NCI-H1092 (cell line): ENCODE data around the gene ZG16B.

ENCODE experiments used
- DNase-seq: peaks from one replicate; lab custom pipeline; 2025; lab: John Stamatoyannopoulos, UW

The ZG16B gene

DNA sequence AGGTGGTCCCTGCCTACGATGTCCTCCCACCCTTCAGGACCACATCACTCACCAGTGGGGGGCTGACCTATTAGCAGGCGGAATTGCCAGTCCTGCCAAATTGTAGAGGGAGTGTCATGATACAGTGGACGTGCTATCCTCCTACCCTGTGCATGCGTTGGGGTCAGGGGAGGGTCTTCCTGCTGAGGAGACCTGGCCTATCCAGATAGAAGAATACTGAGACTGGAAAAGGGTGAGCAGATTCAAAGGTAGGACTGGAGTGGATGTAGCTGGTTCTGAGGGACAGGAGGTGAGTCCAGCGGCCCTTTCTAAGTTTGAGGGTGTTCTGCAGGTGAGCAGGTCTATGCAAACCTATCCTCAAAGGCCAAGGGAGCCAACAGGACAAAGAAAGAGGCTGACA is 23.8 kb upstream of the ZG16B start:
- DNase-seq: no peak

DNA sequence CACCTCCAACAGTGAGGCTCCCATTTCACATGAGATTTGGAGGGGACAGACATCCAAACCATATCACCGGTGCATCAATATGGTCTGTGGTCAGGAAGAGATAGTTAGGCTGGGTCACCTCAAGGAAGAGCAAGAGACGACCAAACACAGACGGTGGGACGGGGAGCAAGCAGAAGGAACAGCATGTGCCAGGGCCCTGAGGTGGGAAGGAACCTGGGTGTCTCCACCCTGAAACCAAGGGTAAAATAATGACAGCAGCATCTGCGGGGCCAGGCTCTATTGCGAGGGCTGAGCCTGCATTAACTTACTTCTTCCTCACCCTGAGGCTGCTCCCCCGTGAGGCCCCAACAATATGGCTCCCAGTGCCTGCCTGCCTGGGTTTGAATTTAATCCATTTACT is 21.9 kb upstream of the ZG16B start:
- DNase-seq: no peak

DNA sequence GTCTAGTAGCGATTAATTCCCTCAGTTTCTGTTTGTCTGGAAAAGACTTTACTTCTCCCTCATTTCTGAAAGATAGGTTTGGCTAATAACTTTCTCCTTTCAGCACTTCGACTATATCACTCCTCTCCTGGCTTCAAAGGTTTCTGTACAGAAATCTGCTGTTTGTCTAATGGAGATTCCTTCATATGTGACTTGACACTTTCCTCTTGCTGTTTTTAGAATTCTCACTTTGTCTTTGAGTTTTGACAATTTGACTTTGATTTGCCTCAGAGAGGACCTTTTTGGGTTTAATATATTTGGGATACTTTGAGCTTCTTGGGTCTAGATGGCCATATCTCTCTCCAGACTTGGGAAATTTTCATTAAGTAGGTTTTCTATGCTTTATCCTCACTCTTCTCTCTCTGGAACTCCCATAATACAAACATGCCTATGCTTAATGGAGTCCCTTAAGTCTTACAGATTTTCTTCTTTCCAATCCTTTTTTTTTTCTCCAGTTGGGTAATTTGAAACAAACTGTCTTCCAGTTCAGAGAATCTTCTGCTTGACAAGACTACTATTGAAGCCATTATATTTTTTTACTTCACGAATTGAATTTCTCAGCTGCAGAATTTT is 20.8 kb upstream of the ZG16B start:
- DNase-seq: no peak

DNA sequence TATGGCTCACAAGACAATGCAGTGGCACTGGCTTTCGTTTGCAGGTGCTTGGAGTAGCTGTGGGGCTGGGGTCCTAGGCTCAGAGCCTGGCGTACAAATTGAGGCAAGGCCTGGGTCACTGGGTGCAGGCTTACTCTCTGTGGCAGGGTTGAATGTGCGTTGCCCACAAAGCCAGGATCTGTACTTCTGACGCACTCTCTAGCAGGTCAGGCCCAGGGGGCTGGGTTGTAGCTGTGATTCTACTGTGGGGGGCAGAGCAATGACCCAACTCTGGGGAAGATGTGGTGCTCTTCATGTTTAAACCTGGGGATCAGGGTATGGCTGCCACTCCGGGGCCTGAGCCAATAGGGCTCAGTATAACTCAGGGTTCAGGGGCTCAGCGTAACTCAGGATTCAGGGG is 19.5 kb upstream of the ZG16B start:
- no peak for DNase-seq

DNA sequence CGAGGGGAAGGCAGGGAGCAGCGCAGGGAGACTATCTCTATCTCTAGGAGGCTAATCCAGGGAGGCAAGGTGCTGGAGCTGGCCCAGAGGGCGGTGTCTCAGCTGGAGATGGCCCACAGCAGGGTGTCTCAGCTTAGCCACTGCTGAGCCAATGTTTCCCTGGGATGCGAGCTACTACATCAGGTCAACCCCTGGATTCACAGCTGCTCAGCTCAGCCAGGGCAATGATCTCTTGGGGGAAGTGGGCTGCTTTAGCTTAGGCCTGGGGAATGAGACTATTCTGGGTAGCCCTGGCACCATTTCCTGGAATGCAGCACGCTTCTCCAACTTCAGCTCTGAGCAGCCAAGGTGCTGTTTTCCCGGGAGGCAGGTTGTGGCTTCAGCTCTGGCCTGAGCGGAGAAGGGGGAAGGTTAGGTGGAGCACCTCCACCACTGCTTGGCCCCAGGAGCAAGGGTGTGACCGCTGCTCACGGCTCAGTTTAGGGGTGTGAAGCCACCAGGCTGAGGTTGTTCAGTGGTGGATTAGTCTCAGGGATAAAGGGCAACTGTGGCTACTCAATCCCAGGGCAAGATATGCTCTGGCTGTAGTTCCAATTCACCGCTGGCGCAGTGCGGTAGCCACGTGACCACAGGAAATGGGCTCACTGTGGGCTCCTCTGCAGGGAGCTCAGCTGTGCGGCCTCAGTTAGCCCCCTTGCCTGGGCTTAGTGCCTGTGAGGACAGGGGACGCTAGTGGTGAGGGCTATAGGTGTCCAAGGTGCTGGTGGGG is 18.2 kb upstream of the ZG16B start:
- no peak for DNase-seq

DNA sequence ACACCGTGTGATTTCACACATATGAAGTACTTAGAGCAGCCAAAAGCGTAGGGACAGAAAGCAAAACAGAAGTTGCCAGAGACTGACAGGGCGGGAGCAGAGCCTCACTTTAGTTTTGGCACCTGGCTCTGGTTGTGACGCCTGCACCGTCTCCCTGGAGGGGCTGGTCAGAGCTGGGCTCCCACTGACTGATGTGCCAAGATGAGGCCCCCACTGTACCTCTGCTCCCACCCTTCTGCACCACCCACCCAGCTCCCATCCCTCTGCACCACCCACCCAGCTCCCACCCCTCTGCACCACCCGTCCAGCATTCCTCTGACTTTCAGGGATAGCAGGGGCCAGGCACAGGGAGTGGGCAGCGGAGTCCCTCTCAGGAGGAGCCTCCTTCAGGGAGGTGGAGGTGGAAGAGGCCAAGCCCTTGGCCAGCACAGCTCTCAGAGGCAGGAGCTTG is 16.3 kb upstream of the ZG16B start:
- DNase-seq: no peak

DNA sequence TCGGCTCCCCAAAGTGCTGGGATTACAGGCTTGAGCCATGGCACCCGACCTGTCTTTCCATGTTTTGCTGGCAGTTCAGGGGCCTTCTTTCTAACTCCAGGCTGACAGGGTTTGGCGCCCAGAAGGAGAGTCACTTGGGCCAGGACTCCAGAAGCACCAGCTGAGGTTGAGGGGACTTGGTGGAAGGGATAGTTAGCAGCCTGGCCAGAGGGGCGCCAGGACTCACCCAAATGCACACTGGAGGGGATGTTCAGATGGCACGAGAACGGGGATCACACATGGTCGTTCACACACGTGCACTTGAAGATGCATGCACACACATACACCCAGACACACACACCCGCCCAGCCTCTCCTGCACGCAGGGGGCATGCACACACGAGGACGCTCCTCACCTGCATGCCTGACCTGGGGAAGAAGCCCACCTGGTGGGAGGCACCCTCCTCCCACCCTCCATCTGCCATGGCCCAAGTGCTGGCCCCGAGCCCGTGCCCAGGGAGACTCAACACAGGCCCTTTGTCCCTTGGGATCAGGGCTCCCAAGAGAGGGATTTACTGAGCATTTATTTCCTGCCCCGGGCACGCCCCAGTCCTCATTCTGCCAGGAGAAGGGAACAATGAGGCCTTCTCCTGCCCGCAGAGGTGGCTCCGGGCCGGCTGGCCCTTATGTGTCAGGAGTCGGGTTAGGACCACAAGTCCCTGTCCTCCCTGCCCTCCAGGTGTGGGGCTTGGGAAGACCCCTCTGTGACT is 15.4 kb upstream of the ZG16B start:
- no peak for DNase-seq

DNA sequence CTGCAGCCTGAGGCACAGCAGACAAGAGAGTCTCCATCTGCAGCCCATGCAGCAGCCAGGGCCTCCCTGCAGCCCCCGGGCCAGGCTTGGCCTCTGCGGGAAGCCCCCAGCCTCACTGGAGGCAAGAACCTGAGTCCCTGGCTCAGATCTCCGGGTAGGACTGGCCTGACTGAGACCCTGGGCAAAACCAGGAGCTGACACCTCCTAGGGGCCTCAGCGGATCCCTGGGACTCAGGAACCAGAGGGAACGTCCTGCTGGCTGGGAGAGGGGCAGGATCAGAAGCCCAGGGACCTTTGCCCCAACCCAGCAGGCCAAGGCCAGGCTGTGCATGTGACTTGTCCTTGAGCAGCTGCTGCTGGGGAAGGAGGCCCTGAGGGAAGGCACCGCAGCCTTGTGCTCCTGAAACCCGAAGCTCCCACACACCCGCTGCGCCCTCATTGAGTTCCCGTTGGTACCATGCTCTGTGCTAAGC is 14.8 kb upstream of the ZG16B start:
- DNase-seq: no peak

DNA sequence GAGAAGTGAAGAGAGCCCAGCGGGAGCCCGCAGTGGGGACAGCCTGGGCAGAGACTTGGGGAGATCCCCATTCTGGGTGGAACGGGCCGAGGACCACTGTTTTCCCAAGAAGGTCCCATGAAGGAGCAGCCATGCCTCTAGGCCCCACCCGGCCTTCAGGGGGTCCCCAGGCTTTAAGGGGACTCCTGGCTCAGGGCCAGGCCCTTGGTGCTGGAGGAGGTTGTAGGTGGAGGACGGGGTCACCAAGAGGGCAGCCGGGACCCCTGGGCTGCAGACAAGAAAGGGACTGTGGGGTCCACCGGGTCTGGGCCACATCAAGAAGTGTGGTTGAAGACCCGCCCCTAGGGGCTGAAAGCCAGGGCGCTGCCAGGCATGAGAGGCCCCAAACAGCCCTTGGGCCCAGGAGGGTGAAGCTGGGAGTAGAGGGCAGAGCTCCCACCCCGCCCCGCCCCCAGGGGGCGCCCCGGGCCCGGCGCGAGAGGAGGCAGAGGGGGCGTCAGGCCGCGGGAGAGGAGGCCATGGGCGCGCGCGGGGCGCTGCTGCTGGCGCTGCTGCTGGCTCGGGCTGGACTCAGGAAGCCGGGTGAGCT is 13.3 kb upstream of the ZG16B start, which contains the start of gene PRSS21:
PRSS21 (plus strand) TSS at position 487 of the 589 bp plus-strand sequence; CDS start at position 519, 32 bp downstream.
- DNase-seq: no peak

DNA sequence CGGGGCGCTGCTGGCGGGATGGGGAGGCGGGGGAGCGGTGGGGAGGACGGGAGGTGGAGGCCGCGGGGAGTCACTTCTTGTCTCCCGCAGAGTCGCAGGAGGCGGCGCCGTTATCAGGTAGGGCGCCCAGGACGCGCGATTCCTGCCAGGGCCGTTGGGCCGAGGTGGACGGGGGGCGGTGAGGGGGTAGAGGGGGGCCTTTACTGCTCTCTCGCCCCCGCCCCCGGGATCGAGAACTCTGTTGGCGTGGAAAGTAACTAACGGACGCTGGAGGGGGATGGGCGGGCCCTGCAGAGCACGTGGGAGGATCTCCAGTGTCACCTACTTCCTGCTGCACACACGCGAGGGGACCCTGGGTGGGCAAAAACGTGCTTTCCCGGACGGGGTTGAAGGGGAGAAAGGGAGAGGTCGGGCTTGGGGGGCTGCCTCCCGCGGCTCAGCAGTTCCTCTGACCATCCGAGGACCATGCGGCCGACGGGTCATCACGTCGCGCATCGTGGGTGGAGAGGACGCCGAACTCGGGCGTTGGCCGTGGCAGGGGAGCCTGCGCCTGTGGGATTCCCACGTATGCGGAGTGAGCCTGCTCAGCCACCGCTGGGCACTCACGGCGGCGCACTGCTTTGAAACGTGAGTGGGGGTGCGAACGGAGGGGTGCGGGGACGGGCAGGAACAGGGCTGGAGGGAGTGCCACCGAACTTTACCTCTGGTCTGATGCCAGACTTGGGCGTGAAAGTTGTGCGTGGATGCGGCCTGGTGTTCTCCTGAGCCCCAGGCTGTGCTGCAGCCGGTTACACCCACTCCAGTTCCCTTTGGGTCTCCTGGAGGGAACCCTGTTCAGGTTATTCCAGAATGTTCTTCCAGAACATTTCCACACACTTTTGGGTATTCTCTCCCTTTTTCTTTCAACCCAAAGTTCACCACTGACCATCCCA is 12.5 kb upstream of the ZG16B start:
- no peak for DNase-seq

DNA sequence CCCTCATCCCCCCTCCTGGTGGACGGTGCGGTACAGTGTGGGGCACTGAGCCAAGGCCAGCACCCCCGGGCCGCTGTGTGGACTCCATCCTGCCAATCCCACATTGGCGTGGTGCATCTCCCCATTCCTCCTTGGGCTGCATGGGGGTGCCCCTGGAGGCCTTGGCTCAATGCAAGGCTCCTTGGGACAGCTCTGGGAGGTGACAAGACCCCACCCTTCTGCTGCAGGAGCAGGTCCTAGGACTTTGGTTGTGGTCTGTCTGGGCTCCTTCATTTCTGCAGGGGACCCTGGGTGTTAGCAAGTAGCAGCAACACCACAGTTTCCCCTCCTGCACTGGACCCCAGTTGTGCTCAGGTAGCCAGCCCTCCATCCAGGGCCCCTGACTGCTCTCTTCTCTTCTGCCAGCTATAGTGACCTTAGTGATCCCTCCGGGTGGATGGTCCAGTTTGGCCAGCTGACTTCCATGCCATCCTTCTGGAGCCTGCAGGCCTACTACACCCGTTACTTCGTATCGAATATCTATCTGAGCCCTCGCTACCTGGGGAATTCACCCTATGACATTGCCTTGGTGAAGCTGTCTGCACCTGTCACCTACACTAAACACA is 11.7 kb upstream of the ZG16B start:
- no peak for DNase-seq

DNA sequence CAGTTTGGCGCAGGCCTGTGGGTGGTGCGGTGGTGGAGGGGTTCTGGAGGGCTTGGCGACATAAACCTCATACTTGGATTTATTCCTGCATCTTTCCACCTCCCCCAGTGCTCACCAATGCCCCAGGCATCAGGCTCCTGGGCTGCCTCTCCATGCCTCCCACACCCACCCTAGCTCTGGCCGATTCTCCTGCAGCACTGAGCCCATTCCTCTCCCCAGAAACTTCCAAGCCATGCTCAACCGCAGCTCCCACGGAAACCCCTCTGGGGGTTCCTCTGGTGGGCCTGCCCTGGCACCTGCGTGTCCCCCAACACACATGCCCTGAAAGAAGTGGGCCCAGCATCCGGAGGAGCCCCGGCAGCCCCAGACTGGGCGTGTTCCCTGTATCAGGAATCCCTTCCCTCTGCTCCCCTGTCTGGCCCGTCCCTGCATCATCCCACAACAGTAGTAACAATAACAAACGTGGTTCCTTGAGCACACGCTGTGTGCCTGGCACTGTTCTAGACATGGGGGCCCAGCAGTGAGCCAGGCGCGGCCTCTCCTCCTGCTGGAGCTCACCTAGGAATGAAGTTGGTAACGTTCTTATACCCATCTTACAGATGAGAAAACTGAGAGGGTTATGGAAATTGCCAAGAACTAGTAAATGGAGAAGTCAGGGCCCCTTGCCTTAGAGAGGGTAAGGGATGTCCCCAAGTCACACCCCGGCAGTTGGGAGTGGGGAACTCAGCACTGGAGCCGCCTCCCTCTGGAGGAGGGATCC is 10.7 kb upstream of the ZG16B start:
- DNase-seq: no peak

DNA sequence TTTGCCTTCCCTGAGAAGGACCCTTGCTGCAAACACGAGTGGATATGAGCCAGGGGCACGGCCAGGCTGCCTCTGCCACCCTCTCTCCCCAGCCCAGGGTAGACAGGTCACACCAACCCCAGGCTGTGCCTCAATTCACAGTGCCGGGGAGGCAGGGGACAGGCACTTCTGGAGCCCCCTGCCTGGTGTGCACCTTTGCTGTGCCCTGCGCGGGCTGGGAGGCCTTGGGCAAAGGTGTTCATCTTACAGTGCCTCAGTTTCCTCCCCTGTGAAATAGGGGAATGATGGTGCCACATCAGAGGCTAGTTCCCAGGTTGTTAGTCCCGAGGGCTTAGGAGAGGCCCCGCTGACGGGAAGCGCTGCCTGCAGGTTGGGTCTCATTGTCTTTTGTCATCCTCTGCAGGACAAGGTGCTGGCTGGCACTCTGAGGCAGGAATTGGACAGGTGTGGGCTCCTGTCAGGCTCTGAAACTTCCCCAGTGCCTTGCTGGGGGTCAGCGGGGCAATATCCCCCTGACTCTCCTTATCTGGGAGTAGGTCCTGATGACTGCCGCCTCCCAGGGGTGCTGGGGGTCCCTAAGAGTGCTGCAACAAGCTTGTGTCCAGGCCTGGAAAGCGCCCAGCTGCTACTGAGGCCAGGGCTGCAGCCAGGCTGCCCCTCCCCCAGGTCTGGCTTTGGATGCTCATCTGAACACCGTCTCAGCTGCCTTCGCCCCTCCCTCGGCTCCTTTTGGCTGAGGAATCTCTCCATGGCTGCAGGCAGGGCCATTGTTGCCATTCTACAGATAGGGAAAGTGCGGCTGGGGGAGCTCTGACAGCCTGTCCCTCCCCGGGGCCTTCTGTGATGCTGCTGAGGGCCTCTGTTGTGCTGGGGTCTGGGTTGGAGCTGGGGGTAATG is 9.9 kb upstream of the ZG16B start:
- DNase-seq: no peak

DNA sequence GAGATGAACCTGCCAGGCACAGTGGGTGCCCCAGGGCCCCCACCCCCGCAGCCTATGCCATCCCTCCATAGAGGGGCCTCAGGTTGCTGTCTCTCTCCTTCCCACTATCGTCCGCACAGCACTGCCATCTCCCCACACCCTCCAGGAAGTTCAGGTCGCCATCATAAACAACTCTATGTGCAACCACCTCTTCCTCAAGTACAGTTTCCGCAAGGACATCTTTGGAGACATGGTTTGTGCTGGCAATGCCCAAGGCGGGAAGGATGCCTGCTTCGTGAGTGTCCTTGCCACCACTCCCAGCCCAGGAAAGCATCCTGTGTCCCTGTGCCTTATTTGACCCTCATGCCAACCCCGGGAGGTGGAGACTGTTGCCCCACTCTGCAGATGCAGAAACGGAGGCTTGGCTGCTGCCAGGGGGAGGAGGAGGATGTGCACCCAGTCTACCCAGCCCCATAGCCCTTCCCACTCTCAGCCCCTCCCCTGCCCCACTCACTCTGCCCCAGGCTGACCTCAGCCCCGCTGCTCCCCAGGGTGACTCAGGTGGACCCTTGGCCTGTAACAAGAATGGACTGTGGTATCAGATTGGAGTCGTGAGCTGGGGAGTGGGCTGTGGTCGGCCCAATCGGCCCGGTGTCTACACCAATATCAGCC is 9.1 kb upstream of the ZG16B start:
- DNase-seq: no peak

DNA sequence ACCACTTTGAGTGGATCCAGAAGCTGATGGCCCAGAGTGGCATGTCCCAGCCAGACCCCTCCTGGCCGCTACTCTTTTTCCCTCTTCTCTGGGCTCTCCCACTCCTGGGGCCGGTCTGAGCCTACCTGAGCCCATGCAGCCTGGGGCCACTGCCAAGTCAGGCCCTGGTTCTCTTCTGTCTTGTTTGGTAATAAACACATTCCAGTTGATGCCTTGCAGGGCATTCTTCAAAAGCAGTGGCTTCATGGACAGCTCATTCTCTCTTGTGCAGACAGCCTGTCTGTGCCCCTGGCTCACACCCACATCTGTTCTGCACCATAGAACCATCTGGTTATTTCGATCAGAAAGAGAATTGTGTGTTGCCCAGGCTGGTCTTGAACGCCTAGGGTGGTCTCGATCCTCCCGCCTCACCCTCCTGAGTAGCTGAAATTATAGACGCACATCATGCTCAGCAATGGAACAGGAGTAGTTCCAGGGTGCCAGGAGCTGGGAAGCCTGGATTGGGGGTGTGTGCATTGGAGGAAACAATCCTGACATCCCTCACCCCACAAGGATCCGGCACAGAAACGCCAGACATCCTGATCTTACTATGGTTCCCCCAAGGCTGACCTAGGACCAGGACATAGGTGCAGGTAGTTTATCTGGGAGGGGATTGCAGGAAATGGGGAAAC is 8.5 kb upstream of the ZG16B start:
- no peak for DNase-seq

DNA sequence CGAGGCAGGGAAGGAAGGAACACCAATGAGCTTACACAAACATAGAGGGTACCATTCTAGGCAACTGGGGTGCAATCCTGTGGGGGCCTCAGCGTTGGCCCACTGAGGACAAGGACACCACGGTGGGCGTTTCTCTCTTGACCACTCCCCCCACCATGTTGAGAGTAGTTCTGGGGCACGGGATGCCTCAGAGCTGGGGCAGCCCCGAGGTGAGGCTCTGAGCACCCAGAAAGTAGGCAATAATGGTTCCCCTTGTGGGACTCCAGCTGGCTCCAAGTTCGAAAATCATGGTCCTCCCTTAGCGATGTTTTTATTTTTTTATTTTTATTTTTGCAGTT is 8.0 kb upstream of the ZG16B start:
- no peak for DNase-seq

DNA sequence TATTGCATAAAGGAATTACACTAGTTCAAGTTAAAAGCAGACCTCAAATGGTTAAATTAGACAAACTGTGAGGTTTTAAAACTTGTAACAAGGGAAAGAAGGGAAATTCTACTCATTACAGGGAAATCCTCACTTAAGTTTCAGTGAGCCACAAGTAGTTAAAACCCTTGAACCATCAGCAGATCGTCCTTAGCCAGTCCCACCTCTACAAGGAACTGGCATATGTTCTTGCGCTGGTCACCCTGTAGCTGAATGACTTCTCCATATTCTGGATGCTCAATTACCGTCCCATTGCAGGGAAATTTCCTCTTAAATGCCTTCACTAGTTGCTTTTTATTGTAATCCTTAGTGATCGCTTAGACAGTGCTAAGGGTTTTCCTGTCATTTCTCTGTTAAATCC is 7.6 kb upstream of the ZG16B start:
- DNase-seq: no peak

DNA sequence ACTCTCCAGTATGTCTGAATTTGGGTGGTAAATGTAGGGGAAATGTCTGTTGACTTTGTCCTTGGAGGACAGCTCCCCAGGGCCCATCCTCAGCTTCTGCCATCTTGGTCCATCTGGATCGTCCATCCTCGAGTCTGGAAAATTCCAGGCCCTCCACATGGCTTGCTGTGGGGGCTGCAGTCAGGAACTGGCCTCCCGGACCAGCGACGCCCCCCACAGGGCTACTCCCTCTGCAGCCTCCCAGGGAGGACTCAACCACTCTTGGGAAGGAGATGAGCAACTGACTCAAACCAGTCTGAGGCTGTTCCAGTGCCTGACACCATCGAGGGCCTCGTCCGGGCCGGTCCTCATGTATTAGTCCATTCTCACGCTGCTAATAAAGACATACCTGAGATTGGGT is 5.5 kb upstream of the ZG16B start:
- no peak for DNase-seq
